Stimulated activated CD8-positive, alpha-beta memory T cell treated with anti-CD3 and anti-CD28 coated beads, Interleukin-12 subunit alpha, Interleukin-12 subunit beta, amount 100 ng/mL, for 24 hours (primary cell): ENCODE results near the gene EIF4G3.
"Not testable (repeated sequence)": the region's sequence is repeated elsewhere in the genome, so short reads cannot be mapped to it uniquely, and the experiment has no call there.

Experiments used
- DNase-seq: peaks from one replicate; pipeline ENCODE4 v3.0.0-alpha.2; 2020; ENCODE audit errors: extremely low read depth

EIF4G3 gene

GRCh38 chr1:21189421-21189820 is 12.7 kb upstream of the EIF4G3 start:
- DNase-seq = no peak

GRCh38 chr1:21188235-21188634 is 11.5 kb upstream of the EIF4G3 start:
- DNase-seq = no peak

- no peak for DNase-seq
Measured at GRCh38 chr1:21185221-21185731, 8.6 kb upstream of the EIF4G3 start.

GRCh38 chr1:21184276-21184675 is 7.6 kb upstream of the EIF4G3 start:
- DNase-seq = no peak

GRCh38 chr1:21182181-21182731 is 5.6 kb upstream of the EIF4G3 start:
- no peak for DNase-seq

- DNase-seq = not testable (repeated sequence)
Measured at GRCh38 chr1:21178271-21178670, 1.6 kb upstream of the EIF4G3 start.

GRCh38 chr1:21175670-21176581 is 771 bp downstream of the EIF4G3 start:
- DNase-seq = no peak

GRCh38 chr1:21175324-21175669 is 1.4 kb downstream of the EIF4G3 start:
- DNase-seq = no peak

- no peak for DNase-seq
Measured at GRCh38 chr1:21174654-21175323, 1.9 kb downstream of the EIF4G3 start.

- DNase-seq = no peak
Measured at GRCh38 chr1:21174230-21174629, 2.5 kb downstream of the EIF4G3 start.

GRCh38 chr1:21173096-21173495 is 3.6 kb downstream of the EIF4G3 start:
- DNase-seq = not testable (repeated sequence)

GRCh38 chr1:21170837-21171236 is 5.9 kb downstream of the EIF4G3 start:
- not testable (repeated sequence) for DNase-seq

- DNase-seq = no peak
Measured at GRCh38 chr1:21168444-21168843, 8.3 kb downstream of the EIF4G3 start.

GRCh38 chr1:21165646-21166045 is 11.1 kb downstream of the EIF4G3 start:
- no peak for DNase-seq

GRCh38 chr1:21165076-21165475 is 11.6 kb downstream of the EIF4G3 start:
- no peak for DNase-seq

- DNase-seq = no peak
Measured at GRCh38 chr1:21164266-21164665, 12.4 kb downstream of the EIF4G3 start.

- no peak for DNase-seq
Measured at GRCh38 chr1:21162740-21163464, 13.8 kb downstream of the EIF4G3 start.

GRCh38 chr1:21161842-21162241 is 14.9 kb downstream of the EIF4G3 start:
- no peak for DNase-seq

- DNase-seq = no peak
Measured at GRCh38 chr1:21160263-21160796, 16.4 kb downstream of the EIF4G3 start.

GRCh38 chr1:21157868-21158267 is 18.8 kb downstream of the EIF4G3 start:
- no peak for DNase-seq

- DNase-seq = no peak
Measured at GRCh38 chr1:21157054-21157453, 19.6 kb downstream of the EIF4G3 start.

GRCh38 chr1:21156019-21156418 is 20.7 kb downstream of the EIF4G3 start:
- DNase-seq = no peak
